Suppressor macrophage treated with lipopolysaccharide for 1 hour (primary cell): ENCODE results near the gene CCDC24.

Experiments used
- DNase-seq, 3 donors: peaks; one replicate each; pipeline ENCODE4 v3.0.0-alpha.2; 2020 to 2022

CCDC24 gene

DNA sequence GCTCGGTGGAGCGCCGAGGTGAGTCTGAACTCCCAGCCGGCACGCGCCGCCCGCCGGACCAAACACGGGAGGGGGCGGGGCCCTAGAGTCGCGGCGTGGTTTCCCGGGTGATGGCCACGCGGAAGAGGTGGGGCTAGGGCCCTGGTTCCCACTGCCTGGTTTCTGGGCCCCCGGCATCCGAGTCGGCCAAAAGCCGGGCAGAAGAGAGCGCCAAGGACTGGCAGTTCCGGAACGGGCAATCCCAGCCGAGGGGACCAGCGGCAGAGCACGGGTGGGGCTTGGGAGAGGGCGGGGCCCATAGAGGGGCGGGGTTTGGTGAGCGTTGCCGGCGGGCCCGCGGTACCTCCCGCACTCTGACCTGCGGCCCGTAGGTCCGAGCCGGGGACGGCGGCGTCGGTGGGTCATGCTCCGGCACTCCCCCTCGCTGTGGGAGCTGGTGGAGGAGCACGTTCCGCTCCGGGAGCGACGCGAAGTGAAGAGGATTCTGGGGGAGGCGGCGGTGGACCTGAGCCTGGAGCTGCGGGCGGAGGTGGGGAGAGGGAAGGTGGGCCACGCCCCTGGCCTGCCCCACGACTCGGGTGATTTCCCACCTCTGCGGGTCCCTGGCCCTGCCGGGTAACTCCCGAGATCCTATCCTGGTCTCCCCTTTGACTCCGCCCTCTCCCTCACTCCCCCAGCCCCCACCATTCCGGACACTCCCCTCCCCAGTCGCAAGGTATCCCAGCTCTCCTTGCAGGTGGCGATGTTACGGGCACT is at the start of gene CCDC24:
Gene CCDC24 (plus strand): TSS at position 124 of the 756 bp plus-strand sequence. CDS start 280 bp downstream, at position 404.
- DNase-seq = peak; percentile 77 to 90 (median 89)

DNA sequence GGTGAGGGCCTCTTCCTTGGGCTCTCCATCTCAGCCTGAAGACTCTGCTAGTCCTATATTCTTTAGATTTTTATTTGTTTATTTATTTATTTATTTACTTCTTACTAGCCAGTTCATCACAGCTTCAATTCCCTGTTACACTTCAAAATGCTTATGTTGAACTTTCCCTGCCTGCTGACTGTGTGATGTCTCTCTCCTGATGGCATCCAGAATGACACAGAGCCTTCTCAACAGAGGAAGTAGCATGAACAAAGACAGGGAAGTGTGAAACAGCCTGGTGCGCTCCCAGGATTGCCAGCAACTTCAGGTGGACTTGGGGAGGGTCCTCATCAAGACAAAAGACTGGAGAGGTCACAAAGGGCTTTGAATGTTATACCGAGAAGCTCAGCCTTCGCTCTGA is 49.0 kb upstream of the CCDC24 start:
- peak; percentile 46 to 59 (median 54) for DNase-seq

DNA sequence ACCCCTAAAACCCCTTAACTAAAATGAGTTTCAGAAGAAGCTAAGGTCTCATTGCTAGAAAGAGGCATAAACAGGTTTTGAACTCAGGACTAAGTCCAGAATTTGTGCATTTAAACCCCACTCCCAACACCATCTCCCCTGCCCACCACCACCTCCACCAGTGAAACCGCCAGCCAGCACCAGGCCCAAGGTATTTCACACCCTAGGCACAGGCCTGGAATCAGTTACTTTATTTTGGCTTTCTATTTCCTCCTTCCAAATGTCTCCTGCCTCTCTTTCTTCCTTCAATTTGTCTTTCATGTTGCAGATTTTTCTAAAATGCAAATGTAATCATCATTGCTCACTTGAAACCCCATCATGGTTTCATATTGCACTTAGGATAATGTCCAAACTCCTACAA is 46.5 kb upstream of the CCDC24 start:
- DNase-seq = no peak

DNA sequence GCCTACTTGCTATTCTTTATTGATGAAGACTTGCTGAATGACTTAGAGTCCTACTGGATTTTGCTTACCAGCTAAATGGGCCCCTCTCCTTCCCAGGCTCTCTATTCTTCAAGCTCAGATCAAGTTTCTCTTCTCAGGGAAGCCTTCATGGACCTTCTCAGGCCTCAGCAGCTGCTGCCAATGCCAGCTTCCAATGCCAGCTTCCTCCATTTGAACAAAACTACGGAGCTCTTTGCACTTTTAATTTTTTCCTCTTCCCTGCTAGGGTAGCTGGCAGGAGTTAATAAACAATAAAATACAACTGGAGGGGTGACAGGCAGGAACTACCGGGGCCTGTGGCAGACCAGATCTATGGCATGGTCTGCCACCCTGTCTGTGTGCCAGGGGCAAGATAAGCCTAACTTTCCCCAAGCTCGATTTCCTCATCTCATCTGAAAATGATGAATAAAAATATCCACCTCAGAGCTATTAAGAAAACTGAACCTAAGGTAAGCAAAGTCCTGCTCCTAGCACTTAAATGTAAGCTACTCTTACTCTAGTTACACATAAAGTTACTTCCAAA is 45.6 kb upstream of the CCDC24 start:
- no peak for DNase-seq

DNA sequence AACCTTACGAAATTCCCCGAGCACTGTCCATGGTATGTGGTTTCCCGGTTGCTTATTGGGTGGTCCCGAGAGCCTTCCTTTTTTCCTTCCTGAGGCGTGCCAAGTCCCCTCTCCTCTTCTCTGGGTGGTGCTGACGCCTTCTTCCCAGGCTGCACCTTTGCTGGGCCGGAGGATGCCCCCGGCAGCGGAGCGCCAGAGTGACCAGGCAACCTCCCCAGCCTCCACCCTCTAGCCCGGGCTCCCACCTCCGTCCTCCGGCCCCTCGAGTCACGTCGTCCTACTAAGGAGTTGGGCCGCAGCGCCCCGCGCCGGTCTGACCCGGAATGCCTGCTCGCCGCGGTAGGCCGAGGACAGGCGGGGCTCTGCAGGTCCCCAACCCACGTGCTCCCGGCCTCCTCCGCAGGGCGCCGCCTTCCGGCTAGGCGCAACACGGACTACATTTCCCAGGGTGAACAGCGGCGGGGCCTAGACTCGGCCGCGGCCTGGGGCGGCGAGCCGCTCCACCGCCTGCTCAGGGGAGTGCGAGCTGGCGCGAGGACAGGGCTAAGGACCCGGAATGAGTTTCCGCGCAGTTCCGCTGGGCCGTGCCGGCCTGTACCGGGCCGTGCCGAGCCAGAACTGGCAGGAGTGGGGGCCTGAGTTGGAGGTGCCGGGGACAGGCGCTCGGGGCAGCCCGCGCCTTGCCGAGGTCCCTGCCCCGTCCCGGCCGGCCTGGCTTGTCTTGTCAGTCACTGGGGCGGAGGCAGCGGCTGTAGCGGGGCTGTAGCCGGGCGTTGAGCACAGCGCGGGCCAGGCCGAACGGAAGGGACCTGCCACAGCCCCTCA is 45.0 kb upstream of the CCDC24 start, which contains the start of gene IPO13:
Gene IPO13 (plus strand): TSS at position 715 of the 825 bp plus-strand sequence. CDS start 651 bp downstream, outside the sequence.
- peak; percentile 97 to 98 (median 98) for DNase-seq

DNA sequence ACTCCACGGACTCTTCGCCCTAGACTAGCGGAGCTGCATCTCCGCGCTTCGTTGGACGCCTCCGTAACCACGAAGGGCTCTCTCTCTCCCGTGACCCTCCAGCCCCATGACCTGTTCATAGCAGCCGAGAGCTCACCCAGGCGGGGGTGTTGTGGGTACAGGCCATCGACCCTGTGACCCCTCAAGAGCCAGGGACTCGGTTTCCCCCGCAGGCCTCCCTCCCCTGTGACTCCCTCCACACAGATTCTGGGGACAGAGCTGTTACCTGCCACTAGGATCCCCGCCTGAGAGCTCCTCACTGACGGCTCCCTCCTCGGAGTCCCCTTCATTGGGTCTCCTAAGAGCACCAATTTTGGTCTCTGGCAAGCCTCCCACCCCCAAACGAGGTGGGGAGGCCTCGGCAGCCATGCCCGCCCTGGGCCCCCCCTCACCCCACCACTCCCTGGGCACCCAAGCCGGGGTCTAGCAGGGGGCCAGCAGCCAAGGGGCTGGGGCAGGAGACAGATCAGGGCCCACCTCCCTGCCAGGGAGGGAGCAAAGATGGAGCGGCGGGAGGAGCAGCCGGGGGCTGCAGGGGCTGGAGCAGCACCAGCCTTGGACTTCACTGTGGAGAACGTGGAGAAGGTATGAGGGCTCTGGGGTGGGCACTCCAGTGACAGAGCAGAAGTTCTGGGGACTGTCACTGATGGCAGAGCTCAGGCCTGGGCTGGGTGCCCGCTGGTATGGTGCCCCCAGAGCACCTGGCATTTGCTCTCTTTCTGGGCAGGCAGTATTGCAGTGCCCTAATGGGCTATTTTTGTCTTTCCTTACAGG is 44.1 kb upstream of the CCDC24 start:
- DNase-seq = no peak

DNA sequence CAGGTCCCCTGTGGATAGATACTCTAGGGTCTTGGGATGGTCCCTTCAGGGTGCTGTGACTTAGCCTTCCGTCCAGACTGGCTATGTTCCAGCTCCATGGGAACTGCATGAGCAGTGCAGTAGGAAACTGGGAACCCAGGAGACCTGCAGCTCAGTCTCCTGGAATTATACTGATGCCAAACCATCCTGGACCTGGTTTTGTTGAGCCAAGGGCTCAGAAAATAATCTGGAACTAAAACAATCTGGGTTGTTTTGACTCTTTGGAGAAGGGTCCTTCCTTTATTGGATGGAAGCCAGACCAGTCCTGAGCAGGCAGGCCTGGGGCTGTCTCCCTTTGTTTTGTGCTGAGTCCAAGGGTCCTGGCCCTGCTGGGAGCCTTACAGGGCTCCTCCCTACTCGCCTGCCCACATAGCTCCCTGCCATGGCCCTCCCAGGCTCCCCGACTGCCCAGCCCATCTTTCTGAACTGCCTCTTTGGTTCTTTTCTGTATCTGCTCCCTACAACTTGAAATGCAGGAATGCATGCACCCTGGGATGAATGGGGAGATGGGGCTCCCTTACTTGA is 43.4 kb upstream of the CCDC24 start:
- no peak for DNase-seq

DNA sequence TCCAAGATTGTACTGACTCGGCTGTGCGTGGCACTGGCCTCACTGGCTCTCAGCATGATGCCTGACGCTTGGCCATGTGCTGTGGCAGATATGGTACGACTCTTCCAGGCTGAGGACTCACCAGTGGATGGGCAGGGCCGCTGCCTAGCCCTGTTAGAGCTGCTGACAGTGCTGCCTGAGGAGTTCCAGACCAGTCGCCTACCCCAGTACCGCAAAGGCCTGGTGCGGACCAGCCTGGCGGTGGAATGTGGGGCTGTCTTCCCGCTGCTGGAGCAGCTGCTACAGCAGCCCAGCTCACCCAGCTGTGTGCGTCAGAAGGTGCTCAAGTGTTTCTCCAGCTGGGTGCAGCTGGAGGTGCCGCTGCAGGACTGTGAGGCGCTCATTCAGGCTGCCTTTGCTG is 41.7 kb upstream of the CCDC24 start:
- no peak for DNase-seq

DNA sequence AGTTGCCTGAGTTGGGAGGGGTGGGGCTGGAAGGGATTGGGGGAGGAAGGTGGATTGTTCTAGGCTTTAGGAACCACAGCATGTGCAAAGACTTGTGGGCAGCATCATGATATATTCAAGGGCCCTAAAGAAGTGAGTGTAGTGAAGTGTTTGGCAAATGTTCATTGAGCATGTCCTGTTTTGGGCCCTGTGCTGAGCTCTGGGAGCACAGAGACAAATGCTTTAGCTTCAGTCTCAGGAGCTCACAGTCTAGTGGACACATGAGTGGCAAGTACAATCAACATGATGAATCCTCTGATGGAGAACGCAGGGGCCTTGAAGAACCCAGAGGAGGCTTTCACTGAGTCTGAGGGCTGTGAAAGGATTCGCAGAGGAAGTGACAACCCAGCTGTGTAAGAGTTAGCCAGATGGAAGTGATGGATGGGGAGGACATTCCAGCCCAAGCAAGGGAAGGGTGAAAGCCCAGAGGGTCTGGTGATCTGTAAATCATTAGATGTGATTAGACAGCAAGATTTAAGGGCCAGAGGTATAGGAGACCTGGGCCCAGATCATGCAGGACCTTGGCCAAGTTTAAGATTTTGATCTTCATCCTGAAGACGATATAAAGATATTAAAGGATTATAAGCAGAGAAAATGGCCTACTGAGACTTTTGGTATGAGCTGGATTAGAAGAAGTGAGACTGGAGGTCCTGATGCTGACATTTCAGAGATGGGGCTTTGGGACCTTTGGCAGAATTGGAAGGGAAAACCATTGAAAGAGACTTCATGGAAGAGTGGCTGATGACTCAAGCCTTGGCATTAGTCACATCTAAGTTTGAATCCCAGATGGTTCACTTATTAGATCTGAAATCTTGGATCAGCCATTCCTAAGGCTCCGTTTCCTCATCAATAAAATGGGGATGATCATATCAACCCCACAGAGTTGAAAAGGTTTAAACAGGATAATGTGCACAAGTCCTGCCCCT is 40.1 kb upstream of the CCDC24 start:
- no peak for DNase-seq

DNA sequence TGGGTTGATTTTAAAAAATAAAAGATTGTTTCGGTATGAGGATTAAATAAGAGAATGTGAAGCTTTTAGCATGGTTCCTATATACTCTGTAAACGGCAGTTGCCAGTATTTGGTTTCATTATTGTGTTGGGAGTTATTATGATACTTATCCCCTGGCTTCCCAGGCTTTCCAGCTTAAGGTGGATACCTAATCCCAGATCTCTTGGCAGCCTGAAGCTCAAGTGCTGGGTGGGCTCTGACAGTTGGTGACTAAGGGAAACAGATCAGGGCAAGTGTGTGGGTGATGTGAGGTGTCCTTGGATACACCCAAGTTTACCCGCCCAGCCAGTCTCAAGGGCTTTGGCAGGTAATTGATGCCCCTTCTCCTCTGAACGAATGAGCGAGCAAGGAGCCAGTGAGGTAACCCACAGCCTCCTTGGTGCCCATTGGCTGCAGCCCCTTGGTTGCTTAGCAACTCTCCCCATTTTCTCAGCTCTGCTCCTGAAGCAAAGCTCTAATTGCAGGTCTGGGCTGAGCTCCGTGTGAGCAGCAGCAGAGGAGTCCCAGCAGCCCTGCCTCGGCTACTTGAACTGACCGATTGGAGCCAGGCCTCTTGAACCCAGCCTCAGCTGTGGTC is 38.6 kb upstream of the CCDC24 start:
- no peak for DNase-seq

DNA sequence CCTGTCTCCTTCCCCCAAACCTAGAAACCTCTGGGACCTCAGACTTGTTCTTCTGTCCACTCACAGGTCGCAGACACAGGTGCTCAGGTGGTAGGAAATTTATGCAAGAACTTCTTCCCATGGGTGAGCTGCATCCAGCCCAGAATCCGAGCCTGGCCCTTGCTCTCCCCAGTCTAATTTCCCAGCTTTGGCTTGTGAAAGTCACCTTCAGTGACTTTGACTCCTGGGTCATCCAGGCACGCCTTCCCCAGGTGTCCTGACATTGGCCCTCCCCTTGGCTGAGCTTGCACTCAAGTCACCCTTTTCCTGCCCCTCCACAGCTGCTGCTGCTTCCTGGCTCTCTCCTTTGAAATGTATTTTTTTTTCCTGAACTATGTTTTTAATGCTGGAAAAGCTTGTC is 38.0 kb upstream of the CCDC24 start:
- DNase-seq = no peak

DNA sequence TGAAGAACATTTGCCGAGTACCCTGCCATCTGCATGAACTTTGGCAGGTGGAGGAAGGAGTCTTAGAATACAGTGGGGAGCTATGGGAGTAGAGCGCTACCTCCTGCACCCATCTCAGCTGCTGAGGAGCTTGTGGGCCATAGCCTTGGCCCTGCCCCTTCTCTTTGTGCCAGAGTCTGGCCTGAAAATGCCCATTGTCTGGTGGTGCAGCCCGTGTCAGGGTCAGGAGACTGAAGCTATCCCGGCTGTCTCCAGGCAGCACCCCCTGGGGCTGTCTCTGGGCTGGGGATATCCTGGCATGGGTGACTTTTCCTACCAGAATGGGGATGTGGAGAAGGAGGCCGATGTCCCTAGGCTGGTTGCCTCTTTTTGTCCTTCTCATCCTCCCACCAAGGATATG is 37.4 kb upstream of the CCDC24 start:
- DNase-seq = no peak

DNA sequence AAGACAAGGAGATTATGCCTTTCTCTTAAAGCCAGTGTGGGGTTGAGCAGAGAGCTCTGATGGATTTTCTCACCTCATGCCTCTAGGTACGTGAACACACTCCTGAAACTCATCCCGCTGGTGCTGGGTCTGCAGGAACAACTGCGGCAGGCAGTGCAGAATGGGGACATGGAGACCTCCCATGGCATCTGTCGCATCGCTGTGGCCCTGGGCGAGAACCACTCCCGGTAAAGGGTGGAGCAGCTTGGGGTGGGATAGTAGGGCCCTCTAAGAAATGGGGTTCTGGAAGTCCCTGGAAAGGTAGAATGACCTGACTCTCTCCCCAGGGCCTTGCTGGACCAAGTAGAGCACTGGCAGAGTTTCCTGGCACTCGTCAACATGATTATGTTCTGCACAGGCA is 35.2 kb upstream of the CCDC24 start:
- no peak for DNase-seq

DNA sequence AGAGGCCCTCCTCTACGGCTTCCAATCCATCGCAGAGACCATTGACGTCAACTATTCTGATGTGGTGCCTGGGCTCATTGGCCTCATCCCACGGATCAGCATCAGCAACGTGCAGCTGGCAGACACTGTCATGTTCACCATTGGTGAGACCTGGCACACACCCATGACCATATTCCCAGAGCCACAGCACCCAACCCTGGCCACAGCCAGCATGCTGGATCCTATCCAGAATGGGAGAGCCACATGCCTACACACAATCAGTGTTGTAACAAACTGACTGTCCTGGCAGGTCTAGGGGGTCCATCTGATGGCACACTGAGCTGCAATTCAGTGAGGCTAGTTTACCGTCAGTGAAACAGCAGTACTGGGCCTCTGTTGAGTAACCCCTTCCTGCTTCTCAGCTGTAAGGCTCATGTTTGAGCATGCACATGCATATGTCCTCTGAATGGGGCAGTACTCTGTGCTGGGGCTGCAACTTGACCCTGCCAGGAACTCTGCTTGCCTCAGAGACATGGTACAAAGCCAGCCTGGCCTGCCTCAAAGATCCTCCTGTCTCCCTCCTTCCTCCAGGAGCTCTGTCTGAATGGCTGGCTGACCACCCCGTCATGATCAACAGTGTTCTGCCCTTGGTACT is 33.9 kb upstream of the CCDC24 start:
- DNase-seq = no peak

DNA sequence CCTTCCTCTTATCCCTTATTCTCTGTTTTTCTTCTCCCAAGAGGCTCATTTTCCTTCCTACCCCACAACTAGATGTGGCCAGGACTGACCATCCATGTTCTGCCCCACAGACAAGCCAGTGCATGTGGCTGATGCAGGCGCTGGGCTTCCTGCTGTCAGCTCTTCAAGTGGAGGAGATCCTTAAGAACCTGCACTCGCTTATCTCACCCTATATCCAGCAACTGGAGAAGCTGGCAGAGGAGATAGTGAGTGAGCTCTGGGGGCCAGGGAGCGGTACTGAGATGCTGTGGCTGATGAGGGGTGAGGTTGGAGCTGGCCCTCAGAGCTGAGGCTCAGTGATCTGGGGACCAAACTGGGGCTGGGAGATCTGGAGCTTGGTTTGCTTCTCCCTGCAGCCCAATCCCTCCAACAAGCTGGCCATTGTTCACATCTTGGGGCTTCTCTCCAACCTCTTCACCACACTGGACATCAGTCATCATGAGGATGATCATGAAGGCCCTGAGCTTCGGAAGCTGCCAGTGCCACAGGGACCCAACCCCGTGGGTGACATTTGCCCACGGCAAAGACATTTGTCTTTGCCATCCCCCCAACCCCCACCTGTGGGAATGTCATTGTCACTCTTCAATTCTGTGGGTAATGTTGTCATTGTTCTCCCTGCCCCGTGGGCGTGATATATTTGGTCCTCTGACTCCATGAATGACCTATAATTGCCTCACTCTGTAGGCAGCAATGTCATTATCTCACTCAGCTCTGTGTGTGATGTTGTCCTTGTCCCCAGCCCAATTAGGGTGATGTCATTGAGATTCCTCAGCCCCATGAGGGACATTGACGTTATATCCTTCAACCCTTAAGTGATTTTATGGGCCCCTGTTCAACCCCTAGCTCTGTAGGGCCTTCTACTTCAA is 32.8 kb upstream of the CCDC24 start:
- DNase-seq = no peak

DNA sequence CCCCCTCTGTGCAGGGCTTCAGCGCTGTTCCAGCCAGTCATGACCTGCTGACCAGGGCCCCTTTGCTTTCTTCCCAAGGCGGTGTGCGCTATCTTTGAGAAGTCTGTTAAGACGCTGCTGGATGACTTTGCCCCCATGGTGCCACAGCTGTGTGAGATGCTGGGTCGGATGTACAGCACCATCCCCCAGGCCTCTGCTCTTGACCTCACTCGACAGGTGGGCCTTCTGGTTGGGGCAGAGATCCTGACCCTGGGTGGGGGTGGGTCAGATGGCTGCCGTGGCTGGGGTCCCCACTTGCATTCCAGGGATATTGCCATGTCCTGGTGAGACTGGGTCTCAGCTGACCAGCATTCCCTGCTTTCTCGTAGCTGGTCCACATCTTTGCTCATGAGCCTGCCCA is 30.6 kb upstream of the CCDC24 start:
- no peak for DNase-seq

DNA sequence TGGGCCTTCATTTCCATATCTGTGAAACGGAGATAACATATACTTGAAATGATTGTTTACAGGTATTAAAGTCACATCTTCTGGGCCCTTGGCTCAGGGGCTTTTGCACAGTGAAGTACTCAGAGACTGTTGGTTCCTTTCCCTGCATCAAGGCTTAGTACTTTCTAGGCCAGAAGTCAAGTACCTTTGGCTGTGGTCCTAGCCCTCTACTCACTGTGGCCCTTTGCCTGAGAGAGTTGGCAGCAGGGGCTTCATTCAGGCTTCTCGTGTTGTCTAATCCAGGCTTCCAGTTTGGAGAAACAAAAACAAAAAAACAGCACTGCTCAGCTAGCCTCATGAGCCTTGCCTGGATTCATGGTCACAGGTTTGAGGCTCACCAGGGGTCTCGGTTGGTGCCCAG is 29.7 kb upstream of the CCDC24 start:
- no peak for DNase-seq

DNA sequence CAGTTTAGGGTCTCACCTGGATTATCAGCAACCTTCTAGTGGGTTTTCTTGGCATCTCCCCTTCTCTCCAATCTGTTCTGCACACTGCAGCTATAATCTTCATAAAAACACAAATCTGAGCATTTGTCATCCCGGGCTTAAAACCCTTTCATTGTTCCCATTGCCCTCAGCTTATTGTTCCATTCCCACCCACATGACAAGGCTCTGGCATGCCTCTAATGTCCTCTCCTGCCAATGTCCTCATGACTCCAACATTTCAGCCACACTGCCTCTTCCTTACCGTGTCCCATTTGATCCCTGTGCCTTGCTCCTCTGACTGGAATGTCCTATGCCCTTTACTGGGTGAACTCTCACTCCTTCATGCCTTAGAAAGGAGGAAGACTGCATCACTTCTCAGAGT is 29.1 kb upstream of the CCDC24 start:
- no peak for DNase-seq

DNA sequence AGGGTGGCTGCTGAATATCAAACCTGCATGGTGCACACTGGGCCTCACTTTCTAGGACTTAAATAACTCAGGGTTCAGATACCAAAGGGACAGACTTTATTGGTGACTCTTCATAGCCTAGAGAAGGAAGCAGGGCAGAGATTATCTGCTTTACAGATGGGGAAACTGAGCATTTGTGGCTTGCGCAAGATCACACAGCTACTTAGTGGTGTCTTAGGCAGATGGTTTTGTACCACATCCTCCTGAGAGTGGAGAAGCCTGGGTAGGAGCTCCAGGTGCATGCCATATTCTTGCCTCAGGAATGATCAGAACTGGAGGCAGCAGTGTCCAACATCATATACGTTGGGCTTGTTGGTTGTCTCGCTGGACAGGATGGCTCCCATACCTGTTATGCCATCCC is 28.4 kb upstream of the CCDC24 start:
- DNase-seq = no peak
